ENCODE results near the gene ZNF396.

GRCh38 chr18:35337286-35337685, 39.9 kb downstream of the ZNF396 start:
- TF ChIP-seq, protein P1, sequence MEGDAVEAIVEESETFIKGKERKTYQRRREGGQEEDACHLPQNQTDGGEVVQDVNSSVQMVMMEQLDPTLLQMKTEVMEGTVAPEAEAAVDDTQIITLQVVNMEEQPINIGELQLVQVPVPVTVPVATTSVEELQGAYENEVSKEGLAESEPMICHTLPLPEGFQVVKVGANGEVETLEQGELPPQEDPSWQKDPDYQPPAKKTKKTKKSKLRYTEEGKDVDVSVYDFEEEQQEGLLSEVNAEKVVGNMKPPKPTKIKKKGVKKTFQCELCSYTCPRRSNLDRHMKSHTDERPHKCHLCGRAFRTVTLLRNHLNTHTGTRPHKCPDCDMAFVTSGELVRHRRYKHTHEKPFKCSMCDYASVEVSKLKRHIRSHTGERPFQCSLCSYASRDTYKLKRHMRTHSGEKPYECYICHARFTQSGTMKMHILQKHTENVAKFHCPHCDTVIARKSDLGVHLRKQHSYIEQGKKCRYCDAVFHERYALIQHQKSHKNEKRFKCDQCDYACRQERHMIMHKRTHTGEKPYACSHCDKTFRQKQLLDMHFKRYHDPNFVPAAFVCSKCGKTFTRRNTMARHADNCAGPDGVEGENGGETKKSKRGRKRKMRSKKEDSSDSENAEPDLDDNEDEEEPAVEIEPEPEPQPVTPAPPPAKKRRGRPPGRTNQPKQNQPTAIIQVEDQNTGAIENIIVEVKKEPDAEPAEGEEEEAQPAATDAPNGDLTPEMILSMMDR (IDR thresholded peaks at IDR 0.05 in 8 of 11, conservative IDR thresholded peaks at IDR 0.05 in 3 of 11), result no peak
- no peak for TF ChIP-seq POLR2A (IDR thresholded peaks at IDR 0.05)

All from spleen (tissue), 7 donors.